HG03060 (cell line): ENCODE results near the gene DMXL1.

Experiments
- ATAC-seq: cut with Tn5 transposase; IDR thresholded peaks from one replicate; pipeline ENCODE4 v1.9.1; 2021; ENCODE audit warnings: low read depth, moderate number of reproducible peaks; ENCODE audit not compliant: unreplicated experiment

Gene DMXL1

DNA sequence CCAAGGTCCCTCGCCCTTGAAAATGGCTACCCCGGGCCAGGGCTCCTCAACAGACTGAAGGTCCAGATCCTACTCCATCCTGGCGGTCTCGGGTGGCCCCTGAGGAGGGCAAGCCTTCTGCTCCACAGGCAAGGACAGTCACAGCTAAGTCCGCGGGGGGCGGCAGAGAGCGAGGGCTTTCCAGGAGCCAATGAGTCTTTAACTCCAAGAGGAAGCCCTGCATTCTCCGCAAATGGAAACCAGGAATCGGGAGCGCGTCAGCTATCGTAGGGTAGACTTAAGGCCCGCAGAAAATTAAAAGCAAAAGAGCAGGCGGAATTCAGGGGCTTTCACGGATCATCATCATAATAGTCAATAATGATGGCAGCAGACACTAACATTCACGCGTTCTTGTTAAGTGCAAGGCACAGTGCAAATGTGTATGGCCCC lies 197.1 kb downstream of the DMXL1 start:
- ATAC-seq = peak; percentile 71

DNA sequence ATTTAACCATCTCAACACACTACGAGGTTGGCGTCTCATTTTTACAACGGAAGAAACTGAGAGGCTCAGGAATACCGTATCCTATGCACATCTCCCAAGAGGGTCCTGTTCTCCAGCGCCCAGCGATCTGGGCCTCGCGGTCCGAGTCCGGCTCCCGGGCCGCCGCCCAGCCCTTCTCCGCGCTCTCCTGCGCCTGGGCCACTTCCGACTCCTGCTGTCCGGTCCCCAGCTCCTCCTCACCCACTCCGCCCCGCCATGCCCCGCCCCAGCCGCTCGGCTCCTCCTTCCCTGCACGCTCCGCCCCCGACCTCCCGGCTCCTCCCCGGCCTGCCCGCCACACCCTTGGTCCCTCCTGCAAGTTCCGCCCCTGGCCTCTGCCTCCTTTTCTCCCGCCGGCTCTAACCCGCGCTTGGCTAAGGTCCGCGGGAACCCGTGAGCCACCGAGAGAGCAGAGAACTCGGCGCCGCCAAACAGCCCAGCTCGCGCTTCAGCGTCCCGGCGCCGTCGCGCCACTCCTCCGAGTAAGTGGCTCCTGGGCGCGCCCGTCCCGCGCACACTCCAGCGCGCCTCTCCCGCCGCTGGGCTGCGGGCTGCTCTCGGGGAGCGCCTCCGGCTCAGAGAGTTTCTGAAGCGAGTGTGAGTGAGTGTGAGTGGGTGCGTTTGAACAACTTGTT lies 197.6 kb downstream of the DMXL1 start:
- ATAC-seq = peak; percentile 39

DNA sequence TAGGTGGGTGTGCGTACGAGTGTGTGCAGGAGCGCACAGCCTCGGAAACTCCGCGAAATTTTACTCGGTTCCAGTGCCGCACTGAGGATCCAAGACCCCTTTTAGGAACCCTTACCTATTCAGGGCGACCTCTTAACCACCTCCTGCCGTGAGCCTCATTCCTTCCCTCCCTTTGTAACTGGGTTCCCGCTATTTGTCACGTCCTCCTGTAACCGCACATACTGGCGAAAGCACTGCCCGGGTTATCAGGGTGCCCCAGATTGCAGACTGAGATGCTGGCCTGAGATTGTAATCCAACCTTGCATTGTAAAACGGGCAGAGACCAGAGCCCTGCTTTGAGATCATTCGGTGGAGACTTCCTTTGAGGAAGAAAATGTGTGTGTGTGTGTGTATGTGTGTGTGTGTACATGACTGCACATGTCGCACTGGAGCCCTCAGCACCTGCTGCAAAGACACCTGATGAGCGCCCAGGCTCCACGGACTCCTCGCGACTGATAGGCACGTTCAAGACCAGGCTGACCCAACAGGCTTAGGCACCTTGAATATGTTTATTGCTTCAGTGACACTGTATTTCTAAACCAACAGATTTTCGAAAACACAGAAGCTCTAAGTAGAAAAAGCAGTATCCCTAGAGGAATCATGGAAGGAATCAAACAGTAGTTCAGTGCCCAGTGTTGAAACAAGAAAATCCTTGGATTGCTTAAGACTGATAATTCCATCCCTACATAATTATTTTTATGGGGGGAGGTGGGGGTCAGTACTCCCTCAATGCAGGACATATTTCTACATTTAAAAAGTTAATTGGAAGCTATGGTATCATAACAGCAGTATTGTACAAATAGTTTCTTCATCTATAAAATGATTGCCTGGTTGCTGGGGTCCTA lies 198.4 kb downstream of the DMXL1 start:
- no peak for ATAC-seq

DNA sequence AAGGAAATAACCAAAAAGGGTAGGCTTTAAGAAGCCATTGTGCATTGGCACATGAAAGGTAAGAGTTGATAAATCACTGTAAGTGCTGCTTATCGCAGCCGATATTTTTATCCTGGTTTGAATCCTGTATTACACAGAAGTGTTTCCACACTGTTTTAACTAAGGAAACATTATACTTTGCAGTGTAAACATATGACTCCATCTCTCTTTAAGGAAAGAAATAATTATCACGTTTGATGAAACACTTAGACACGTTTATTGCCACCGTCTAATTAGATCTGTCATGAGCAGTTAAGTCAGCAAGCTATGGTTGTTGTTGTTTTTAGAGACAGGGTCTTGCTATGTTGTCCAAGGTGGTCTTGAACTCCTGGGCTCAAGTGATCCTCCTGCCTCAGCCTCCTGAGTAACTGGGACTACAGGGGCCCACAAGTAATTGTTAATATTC lies 199.3 kb downstream of the DMXL1 start:
- ATAC-seq = no peak

DNA sequence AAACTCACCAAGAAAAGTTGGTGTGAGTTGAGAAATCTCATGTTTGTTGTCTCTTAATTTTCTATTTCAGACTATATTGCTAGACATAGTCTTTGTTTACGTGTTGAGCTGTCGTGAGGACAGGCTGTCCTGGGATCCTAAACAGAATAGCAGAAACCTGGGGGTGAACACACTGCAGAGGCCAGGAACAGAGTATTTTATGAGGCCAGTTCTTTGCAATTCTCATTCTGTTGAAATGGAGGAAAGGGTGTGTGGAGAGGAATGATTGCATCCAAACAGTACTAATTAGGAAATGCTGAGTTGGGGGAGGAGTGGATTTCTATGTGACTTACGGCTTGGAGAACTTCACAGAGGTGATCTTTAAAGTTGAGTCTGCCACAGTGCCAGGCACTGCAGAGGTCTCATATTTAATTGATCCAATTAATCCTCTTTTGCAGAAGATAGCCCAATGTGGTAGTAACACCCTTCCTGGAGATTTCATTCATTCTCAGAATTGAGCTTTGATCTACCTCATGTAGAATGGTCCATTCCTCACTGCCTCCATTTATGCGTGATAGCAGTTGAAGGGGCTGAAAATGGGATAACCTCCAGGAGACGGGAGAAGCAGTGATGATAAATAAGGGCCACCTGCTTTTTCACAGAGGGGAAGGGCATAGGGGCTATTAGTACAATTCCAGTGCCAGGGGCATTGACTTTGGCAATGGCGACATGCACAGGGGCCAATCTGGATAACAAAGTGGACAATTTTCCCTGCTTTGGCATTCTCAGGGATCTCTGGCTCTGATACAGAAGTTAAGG lies 200.3 kb downstream of the DMXL1 start:
- ATAC-seq = no peak

DNA sequence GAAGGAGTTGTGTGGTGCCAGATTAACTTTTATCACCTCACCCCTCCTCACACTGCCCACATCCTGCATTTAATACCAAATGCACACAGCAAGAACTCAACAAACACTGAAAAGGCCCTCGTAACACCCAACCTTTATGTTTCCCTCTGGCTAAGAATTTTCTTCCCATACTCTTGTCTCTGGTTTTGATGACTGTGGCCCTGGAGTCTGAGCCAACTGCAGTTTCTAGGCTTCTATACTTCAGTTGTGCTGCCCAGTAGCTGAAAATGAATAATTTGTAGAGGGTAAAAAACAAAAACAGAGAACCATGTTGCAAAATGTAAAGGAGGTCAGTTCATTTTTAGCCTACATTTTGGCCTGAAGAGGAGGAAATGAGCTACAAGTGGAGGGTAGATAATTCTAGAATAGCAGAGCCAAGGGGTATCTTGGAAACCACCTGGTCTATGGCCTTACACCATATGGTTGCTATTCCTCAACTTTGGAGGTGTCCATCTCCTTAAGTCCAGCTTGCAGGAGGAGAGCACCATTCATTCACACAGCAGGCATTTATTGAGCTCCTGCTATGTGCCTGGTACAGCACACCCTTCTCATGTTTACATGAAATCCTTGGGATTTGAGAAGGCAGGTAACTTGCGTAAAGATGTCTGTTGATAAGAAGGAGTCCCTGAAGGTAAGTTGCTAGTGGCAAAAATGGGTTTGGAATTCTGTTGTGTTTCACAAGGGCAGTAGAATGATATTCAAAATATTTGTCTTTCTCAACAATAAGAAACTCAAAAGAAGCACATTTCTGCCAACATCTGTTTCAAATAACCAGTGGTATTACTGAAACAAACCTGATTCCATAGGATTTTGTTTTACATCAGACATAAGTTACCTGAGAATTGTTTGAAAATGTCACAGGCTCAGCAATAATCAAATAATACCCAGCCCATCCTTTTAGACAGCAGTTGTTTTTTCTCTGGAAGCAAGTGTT lies 201.2 kb downstream of the DMXL1 start:
- ATAC-seq = no peak

DNA sequence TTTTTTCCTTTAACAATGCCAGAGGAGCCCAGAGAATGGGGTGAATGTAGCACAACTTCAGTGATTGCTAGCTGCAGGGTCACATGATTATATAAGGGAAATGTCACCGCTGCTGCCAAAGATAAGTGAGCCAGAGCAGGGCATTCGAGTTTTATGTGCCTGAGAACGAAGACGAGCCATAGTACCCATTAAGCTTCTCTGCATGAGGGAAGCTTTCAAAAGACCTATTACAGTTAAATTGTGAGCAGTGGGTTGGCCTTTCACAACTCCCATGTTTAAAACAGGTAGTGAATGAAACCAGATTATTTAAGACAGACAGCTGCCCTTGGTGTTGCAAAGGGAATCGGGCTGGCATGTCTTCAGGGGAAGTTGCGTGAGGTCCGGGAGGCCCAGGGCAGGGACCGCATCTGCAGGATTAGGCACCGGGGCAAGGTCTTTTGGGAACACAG lies 202.5 kb downstream of the DMXL1 start:
- ATAC-seq = no peak

DNA sequence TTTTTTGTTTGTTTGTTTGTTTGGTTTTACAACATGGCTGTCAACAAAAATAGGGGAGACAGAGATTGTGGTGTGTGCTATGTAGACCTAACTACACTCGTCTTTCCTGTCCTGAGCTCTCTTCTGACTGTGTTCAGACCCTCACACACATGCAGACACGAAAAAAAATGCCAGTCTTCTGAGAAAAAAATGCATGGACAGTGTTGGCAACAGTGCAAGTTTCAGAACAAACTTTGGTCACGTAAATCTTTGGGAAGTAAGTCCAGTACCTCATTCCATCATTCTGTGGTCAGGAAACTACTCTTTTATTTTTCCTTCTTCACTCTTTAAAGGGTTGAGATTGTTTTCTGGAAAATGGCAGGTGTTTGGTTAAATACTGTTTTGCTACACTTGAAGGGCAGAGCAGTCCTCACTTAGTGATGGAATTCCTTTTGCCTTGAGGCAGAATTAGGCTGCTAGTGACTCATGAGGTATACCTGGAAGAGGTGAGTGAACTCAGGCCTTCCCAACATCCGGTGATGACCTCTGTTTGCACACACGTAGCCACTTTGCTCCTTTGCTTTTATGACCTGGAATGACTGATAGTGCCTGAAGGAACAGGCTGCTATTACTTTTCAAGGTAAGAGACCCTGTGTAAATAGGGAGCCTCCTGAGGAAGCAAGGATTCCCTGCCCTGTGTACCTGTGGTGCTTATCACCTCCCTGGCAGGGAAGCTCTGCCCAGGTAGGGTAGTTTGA lies 203.3 kb downstream of the DMXL1 start:
- no peak for ATAC-seq

DNA sequence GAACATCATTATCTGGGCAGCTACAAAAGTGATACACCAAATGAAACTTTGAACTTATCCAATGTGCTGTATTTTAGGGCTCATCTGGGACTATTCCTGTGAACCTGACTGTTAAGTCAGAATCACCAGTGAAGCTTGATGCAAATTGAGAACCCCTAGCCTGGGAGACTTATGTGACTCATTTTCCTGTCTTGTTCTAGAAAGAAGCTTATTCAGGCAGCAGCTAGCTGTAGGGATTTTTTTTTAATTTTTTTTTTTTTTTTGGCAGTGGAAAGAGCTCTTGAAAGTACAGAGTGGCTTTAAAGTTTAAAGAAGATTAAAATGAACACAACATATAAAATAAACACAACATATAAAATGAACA lies 203.9 kb downstream of the DMXL1 start:
- peak; percentile 29 for ATAC-seq

DNA sequence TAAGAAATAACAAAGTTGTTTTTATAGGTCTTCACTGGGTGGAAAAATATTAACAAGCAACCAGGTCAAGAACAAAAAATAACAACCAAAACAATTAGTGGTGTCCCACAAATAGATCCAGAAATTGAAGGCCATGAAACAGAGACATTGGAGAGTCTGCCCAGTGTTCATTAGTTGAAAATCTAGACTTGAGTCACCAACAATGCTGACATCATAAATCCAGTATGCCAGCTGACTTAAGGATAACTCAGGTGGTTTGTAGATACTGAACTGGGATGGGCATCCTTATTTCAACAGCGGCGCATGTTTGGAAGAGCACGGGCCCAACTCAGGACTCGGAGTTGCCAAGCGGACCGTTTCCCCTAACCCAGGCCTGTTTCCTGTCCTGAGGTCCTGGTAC lies 204.3 kb downstream of the DMXL1 start:
- no peak for ATAC-seq

DNA sequence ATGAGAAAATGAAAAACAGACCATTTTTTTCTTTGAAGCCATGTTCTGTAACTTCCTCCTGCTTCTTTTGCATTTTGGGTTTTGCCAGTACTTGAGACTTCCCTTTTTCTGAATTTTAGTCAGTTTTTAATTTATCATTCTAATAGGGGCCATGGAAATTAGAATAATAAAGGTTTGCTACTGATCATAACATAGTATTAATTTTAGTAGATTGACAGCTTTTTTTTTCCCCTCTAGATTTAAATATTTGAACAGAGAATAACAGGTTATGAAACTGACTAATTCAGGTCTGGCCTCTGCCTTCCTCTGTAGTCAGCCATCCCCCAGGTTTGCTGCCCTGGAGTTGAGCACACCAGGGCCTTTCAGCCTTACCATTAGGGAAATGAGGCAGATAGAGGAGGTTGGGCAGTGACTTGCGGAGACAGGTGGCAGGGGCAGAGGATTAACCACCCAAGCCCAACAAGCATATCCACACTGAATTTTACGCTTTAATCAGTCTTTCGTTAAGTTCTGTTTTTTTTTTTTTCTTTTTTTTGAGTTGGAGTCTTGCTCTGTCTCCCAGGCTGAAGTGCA lies 204.8 kb downstream of the DMXL1 start:
- peak; percentile 61 for ATAC-seq

DNA sequence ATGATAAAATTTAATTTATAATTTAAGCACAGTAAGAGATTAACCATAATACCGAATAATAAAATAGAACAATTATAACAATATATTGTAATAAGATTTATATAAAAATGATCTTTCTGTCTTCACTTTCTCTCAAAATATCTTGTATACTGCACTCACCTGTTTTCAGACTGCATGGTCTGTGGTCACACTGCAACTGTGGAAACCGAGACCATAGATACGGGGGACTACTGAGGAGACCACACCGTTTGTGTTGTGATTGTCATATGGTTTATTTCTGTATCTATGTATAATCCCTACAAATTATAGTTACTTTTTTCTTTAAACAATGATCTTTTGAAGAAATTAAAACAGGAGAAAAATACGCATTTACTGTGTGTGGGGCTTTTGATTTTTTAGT lies 206.1 kb downstream of the DMXL1 start:
- no peak for ATAC-seq

DNA sequence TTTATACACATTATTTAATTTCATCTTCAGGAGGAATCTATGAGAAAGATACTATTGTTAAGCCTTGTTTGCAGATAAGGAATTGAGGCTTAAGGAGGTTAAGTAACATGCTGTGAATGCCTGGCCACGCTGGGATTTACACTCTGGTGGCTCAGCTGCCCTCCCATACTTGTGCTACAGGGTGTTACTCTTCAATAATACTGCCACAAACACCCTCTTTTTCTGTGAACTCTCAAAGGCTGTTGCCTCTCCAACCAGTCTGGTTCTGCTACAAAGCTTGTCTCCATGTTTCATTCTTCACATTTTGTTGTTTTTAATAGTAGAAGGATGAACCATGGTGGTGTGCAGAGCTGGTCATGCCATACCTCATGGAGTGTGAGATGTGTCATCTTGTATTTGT lies 208.2 kb downstream of the DMXL1 start:
- no peak for ATAC-seq

DNA sequence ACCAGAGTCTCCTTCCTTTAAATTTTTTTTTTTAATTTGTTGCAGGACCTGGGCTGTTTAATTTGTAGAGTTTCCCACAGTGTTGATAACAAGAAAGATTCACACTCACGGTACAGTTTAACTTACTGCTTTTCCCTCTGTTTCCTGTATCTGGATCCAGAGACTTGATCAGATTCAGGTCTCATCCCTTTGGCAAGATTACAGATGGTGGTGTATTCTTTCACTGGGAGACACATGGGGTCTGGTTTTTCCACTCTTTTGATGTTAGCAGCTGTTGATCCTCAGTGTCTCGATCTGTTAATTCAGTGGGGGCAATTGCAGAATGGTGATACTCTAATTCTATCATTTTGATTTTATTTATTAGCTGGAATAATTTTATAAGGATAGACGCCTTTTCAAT lies 209.5 kb downstream of the DMXL1 start:
- ATAC-seq = no peak

DNA sequence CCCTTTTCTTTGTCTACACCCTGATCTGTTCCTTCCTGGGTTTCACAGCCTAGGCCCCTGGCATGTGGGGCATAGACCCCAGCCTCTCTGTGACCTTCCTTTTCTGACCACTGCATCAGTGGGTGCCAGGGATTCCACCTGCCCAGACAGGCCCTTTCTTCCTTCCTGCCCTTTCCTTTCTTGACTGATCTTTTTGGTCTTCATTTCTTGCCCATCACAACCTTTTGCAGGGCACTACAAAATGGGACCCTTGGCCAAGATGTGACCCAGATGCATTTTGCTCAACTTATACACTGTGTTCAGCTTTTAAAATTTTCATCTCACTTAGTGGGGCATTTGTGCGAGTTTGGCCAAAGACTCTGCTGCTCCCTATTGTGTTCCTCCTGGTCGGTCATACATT lies 211.7 kb downstream of the DMXL1 start:
- ATAC-seq = no peak

DNA sequence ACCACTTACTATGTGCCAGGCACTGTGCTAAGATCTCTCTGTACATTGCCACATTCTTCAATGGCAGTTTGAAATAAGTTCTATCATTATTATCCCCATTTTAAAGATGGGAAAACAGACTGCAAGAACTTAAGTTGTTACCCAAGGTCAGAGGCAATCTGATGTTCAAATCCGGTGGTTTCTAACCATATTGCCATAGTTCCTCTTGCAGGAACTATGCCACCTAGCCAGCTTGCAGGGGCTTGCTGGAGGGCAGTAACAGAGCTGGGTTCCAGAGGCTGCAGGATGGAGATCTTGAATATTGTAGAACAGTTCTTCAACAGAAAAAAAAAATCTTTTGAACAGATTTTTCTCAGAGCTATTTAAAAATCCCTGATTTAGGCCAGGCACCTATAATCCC lies 213.1 kb downstream of the DMXL1 start:
- no peak for ATAC-seq

DNA sequence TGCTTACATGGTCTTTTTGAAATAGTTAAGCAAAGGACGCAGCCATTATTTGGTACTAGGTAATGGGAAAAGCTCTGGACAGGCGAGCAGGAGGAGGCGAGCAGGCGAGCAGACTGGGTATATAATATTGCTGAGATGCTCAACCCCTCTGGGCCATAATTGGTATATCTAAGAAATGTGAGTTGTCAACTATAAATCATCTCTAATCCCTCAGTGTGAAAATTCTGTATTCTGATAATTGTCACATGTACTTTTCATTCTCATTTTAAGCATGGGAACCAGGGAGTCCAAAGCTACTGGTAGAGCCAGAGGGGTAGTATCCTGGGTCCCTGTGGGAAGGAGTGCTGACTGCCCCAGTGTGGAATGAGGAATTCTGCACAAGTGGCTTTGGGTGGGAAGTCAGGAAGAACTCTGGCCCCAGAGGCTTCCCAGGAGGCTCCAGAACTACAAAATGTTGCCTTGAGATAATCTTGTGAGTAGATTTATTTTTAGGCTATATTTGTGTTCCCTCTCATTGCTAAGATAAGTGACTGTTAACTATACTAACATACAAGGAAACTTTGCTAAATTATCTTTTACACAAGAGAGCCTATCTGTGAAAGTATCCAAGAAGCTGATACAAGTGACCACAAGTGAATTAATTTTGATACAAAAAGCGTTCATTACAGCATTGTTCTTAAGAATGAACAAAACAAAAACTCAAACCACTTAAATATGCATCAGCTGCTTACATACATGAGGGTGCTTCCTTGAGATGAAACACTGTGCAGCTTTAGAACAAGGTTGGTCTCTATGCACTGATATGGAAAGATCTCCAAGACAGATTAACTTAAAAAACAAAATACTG lies 214.4 kb downstream of the DMXL1 start:
- ATAC-seq = no peak
